Measurements from ENCODE around the gene MAP3K14.

DNA sequence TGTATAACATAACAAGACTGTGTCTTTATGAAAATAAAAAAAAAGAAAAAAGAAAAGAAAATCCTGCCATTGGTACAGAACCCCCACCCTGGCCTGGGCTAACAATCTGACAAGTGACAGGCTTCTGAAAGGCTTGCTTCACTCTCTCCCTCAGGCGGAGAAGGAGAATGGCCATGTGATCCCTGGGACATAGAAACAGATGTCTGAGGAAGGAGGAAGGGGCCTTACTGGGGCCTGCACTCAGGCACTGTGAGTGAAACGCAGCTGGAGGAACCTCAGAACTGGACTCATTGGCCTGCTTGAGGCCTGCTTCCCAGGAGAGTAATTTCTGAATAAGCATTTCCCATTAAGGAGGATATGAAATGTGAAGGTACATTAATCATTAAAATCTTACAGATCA, 17.5 kb downstream of the MAP3K14 start:
- TF ChIP-seq, protein P1, sequence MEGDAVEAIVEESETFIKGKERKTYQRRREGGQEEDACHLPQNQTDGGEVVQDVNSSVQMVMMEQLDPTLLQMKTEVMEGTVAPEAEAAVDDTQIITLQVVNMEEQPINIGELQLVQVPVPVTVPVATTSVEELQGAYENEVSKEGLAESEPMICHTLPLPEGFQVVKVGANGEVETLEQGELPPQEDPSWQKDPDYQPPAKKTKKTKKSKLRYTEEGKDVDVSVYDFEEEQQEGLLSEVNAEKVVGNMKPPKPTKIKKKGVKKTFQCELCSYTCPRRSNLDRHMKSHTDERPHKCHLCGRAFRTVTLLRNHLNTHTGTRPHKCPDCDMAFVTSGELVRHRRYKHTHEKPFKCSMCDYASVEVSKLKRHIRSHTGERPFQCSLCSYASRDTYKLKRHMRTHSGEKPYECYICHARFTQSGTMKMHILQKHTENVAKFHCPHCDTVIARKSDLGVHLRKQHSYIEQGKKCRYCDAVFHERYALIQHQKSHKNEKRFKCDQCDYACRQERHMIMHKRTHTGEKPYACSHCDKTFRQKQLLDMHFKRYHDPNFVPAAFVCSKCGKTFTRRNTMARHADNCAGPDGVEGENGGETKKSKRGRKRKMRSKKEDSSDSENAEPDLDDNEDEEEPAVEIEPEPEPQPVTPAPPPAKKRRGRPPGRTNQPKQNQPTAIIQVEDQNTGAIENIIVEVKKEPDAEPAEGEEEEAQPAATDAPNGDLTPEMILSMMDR (IDR thresholded peaks at IDR 0.05; ENCODE audit: low read depth, low read length, poor library complexity, severe bottlenecking), result no peak
- no peak for TF ChIP-seq EZH2phosphoT487 (IDR thresholded peaks at IDR 0.05; ENCODE audit: borderline replicate concordance, low read length)

Measured in DOHH2 (cell line).